Fibroblast of lung (primary cell): ENCODE results near the gene RNF157.

Source experiments
- CTCF ChIP-seq, 2 donors: IDR thresholded peaks in 1 of 2; conservative IDR thresholded peaks in 1 of 2; 1 replicate in 1 of 2; 2 replicates in 1 of 2; pipeline ENCODE4 v1.5.1; 2011 to 2012; ENCODE audit warnings: low read length in 2 of 2, control low read depth in 1 of 2, inconsistent platforms in 1 of 2, low read depth in 1 of 2, mild to moderate bottlenecking in 1 of 2
- EZH2 ChIP-seq: IDR thresholded peaks from 2 replicates; pipeline ENCODE4 v1.5.1; 2012; ENCODE audit warnings: low read length, control low read depth, mild to moderate bottlenecking; ENCODE audit errors: missing control alignments

- TF ChIP-seq CTCF (conservative IDR thresholded peaks at IDR 0.05 in 1 of 2, IDR thresholded peaks at IDR 0.05 in 1 of 2; ENCODE audit: low read depth in 1 of 2, low read length in 2 of 2) (no peak), EZH2 (no peak)
Observed at GRCh38 chr17:76270770-76271668, 30.7 kb upstream of the RNF157 start.
